ENCODE data around the gene TFF2.

The TFF2 gene

DNA sequence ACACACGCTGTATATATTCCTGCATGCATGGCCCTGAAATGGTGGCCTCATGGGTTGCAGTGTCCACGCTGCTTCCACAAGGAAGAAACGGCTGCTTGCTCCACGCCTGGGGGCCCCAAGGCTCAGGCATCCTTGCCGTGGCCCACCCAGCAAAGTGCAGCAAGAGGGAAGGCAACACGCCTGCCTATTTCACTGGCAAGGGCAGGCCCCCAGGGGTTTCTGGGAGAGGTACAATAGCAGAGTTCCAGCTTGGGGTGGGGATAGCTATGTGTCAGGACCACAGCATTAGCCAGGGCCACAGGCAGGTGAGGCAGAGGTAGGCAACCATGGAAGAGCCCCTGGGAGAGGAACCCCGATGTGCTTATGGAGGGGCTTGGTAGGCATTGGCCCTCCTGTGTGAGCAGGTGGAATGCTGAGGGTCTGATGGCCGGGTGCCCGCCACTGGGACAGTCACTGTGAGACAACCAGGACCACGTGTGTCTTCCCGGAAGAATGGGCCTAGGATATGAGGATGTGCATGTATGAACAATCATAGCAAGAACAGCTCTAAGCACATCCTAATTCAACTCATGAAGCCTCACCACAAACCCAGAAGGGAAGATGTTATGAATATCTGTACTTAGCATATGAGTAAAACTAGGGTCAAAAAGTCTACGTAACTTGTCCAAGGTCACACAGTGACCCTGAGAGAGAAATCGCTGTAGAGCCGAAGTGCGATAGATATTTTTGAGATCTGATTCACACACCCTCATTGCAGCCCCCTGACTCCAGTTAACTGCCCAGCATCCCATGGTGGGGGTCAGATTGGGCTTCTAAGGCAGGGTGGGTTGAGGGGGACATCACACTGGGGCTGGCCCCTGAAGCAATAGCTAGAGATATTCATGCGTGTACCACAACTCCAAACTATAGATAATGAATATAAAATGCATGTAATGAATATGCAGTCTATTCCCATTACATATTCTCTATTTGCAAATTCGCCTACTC, 11.8 kb downstream of the TFF2 start:
- TF ChIP-seq, protein P1, sequence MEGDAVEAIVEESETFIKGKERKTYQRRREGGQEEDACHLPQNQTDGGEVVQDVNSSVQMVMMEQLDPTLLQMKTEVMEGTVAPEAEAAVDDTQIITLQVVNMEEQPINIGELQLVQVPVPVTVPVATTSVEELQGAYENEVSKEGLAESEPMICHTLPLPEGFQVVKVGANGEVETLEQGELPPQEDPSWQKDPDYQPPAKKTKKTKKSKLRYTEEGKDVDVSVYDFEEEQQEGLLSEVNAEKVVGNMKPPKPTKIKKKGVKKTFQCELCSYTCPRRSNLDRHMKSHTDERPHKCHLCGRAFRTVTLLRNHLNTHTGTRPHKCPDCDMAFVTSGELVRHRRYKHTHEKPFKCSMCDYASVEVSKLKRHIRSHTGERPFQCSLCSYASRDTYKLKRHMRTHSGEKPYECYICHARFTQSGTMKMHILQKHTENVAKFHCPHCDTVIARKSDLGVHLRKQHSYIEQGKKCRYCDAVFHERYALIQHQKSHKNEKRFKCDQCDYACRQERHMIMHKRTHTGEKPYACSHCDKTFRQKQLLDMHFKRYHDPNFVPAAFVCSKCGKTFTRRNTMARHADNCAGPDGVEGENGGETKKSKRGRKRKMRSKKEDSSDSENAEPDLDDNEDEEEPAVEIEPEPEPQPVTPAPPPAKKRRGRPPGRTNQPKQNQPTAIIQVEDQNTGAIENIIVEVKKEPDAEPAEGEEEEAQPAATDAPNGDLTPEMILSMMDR (IDR thresholded peaks at IDR 0.05; ENCODE audit: control insufficient read depth, insufficient read depth, low read depth, low read length, missing control alignments) = no peak
- no peak for DNase-seq (ENCODE audit: low read depth)
- H3K4me3 ChIP-seq (ENCODE audit: control insufficient read depth, low read depth, low read length) = no peak overlapping the region

DNA sequence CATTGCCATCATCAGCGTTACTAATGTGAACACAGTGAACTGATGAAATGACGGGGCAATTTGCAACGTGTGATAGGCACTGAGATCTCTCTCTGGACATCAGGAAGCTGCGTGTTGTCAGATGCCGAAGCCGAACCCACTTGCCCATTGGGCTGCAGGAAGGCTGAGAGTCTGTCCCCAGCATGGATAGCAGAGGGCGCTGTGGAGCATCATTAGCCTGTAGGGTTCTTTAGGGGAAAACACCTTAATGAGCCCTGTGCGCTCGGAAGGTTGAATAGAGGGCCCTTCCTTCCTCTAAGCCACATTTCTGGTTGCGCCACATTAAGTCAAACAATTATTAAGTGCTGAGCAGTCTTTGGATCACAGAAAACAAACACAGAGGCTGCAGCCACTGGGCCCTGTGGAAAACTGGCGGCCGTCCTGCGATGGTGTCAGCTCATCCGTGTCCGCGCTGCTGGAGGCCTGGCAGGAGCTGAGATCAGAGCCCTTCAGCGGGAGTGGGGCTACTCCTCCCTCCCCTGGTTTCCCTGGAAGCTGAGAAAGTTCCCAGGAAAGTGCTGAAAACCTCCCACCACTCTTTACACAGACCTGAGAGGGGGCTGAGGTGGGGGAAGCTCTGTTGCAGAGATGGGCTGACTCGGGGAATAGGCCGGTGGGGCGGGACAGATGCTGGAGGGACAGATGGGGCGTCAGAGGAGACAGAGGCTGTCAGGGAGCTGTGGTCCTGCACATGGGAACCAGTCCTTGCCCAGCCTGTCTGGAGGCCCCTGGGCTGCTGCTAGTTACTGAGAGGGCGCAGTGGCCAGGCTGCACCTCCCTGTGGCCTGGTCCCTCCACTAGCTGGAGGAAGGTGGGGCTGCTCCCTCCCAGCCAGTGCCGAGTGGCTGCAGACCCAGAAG, 12.7 kb downstream of the TFF2 start:
- no peak for DNase-seq (ENCODE audit: low read depth)
- H3K4me3 ChIP-seq (ENCODE audit: control insufficient read depth, low read depth, low read length) = no peak overlapping the region

DNA sequence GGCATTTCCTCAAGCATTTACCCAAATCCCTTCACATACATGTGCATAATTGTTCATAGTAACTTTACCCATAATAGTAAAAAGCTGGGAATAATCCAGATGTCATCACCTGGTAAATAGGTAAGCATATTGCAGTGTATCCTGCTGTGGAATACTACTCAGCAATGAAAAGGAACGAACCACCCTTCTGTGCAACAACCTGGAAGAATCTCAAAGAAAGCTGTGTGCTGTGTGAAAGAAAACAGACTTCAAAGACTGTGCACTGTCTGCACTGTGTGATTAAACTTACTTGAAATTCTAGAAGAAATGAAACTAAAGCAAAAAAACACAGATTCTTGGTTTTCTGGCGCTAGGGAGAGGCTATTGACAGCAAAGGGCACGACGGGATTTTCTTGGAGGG, 13.5 kb downstream of the TFF2 start:
- DNase-seq (ENCODE audit: low read depth) = no peak
- H3K4me3 ChIP-seq (ENCODE audit: control insufficient read depth, low read depth, low read length) = no peak overlapping the region
- TF ChIP-seq, protein P1 (IDR thresholded peaks at IDR 0.05; ENCODE audit: control insufficient read depth, insufficient read depth, low read depth, low read length, missing control alignments) = no peak

More for the DNA sequence above, 12.7 kb downstream of the TFF2 start:
- TF ChIP-seq, protein P1 (IDR thresholded peaks at IDR 0.05; ENCODE audit: control insufficient read depth, insufficient read depth, low read depth, low read length, missing control alignments) = peak; percentile 48

DNA sequence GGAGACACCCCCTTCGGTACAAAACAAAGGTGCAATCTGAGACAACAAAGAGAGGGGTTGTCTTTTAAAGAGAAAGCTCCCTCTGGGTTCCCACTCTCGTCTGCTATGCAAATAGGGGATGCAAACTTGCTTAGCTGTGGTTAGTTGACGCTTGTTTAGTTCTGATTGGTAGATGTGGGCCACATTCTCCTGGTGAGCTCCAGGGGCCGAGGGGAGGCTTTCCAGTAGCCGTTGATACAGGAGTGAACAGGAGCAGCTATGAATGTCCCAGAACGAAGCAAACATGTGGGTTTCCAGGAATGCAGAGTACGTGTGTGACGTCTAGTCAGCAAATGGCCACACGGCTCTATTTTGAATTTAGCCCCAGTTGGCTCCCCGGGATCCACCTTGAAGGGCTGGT, 14.7 kb downstream of the TFF2 start:
- no peak overlapping the region for H3K4me3 ChIP-seq (ENCODE audit: control insufficient read depth, low read depth, low read length)
- TF ChIP-seq, protein P1 (IDR thresholded peaks at IDR 0.05; ENCODE audit: control insufficient read depth, insufficient read depth, low read depth, low read length, missing control alignments) = no peak
- DNase-seq (ENCODE audit: low read depth) = no peak

DNA sequence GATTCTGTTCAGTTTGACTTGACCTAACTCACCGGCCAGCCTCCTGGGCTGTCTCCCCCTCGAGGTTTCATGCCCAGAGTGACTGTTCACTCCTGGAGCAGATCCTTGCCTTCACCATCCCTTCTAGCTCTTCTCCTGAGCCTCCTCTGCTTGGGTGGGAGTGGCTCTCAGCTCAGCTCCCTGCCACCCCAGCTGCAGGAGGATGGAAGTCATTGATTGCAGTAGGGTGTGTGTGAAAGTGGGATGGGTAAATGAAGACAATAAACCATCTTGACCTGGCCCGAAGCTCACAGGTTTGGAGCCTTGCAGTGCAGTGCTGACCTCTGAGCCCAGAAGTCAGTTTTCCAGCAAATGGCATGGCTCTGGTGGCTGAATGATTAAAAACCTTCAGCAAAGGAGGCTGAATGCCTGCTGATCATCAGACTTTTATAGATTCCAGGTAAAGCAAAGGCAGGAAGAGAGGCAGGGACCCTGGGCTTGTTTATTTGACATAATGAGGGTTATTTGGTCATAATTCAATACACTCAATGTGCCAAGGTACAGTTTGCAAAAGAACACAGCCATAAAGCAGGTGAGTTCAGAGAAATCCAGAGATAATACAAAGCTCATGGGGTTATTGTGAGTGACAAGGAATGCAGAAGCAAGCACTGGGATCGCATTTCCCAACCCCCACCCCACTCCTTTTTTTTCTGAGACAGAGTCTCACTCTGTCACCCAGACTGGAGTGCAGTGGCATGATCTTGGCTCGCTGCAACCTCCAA, 18.1 kb downstream of the TFF2 start:
- TF ChIP-seq, protein P1 (IDR thresholded peaks at IDR 0.05; ENCODE audit: control insufficient read depth, insufficient read depth, low read depth, low read length, missing control alignments) = no peak
- H3K4me3 ChIP-seq (ENCODE audit: control insufficient read depth, low read depth, low read length) = no peak overlapping the region
- DNase-seq (ENCODE audit: low read depth) = no peak

DNA sequence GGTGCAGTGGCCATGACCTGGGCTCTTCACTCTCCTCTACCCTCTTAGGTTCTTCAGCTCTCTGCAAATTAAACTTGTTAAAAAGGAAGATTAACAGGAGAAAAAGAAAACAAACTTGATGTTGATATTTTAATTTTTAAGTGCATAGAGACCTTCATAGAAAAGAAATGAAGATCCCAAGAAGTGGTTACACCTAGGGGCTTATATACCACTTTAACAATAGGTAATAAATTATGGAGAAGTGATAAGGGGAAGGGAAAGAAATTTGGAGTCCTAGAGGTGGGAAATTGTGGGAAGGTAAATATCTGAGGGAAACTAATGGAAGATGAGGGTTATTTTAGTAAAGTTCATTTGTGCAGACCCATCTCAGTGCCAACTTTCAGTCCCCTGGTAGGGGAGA, 19.1 kb downstream of the TFF2 start:
- H3K4me3 ChIP-seq (ENCODE audit: control insufficient read depth, low read depth, low read length) = no peak overlapping the region
- TF ChIP-seq, protein P1 (IDR thresholded peaks at IDR 0.05; ENCODE audit: control insufficient read depth, insufficient read depth, low read depth, low read length, missing control alignments) = no peak

More for the DNA sequence above, 19.1 kb downstream of the TFF2 start:
- no peak for DNase-seq (ENCODE audit: low read depth)
